ENCODE data around the gene EFCAB6. TPM values are rescaled to one million over a fixed set of nuclear protein-coding genes. Genes with fewer than 3 reads are reported as not detected.

EFCAB6 gene
- total and polyA plus RNA-seq, 2 of the 4 experiments (the other 2 are of a cell fraction) = 0.44 to 1.1 TPM

- Histone ChIP-seq H3K27me3 (ENCODE audit: control insufficient read depth, insufficient read depth, low read length) (peaks cover 2% of the 10 kb centered on the region; the same call in 1 of the 2 replicates), H3K9me3 (ENCODE audit: control insufficient read depth, insufficient read depth, low read length) (no peaks in the 10 kb centered on the region), H3K23ac (ENCODE audit: low read depth, low read length) (no peak overlapping the region), H3K14ac (replicated peaks; ENCODE audit: low read depth, low read length) (no peak overlapping the region), H3K56ac (ENCODE audit: extremely low read depth, insufficient read depth, low read length) (no peak overlapping the region), H3K9ac (ENCODE audit: low read depth, low read length) (no peak overlapping the region), H4K91ac (ENCODE audit: insufficient read depth, low read depth, low read length) (no peak overlapping the region), H3K4me1 (ENCODE audit: control insufficient read depth, insufficient read depth, low read length) (no peaks in the 10 kb centered on the region), H3K36me3 (ENCODE audit: control insufficient read depth, insufficient read depth, low read length) (no peaks in the 10 kb centered on the region), H3K79me1 (ENCODE audit: low read depth in 1 of 2, low read length in 2 of 2) (no peaks in the 10 kb centered on the region), H2AK5ac (ENCODE audit: low read depth, low read length) (no peak overlapping the region), H3K18ac (ENCODE audit: low read depth, low read length) (no peak overlapping the region), H2BK120ac (ENCODE audit: low read depth, low read length) (no peak overlapping the region), H3K27ac (ENCODE audit: insufficient read depth, low read length) (no peak overlapping the region), H4K8ac (ENCODE audit: low read depth in 2 of 2, low read length in 2 of 2) (no peak overlapping the region), H4K5ac (ENCODE audit: low read depth, low read length) (no peak overlapping the region), H3K4me3 (ENCODE audit: insufficient read depth, low read depth, low read length) (no peak overlapping the region), H2BK15ac (ENCODE audit: low read depth, low read length) (no peak overlapping the region), H3K4ac (ENCODE audit: low read depth, low read length) (no peak overlapping the region), H2BK20ac (ENCODE audit: low read depth, low read length) (no peak overlapping the region), H3K9me1 (ENCODE audit: insufficient read depth, low read length) (no peaks in the 10 kb centered on the region), H2BK5ac (ENCODE audit: low read depth, low read length, poor library complexity, severe bottlenecking) (no peak overlapping the region), H3K4me2 (ENCODE audit: low read depth, low read length) (no peak overlapping the region), H2AFZ (replicated peaks; ENCODE audit: low read length, poor library complexity) (no peak overlapping the region), H2AK9ac (replicated peaks; ENCODE audit: low read depth, low read length, poor library complexity) (no peak overlapping the region), H4K20me1 (ENCODE audit: insufficient read depth, low read length) (no peaks in the 10 kb centered on the region)
- in situ Hi-C loops (cut with MboI; ENCODE audit: low sequenced_read_pairs) = no loop called here
- DNase-seq (no peak), ATAC-seq (ENCODE audit: low read depth) (no peak)
- POLR2A ChIA-PET (ENCODE audit: unreplicated experiment) = no interaction called here
- dilution Hi-C loops (cut with HindIII; ENCODE audit: low sequenced_read_pairs, unreplicated experiment) = no loop called here
- TF ChIP-seq RCOR1 (IDR thresholded peaks at IDR 0.05; ENCODE audit: insufficient replicate concordance, low read length) (no peak), USF2 (IDR thresholded peaks at IDR 0.05; ENCODE audit: low read depth, low read length) (no peak), FOS (IDR thresholded peaks at IDR 0.05; ENCODE audit: low read depth, low read length) (no peak), BHLHE40 (IDR thresholded peaks at IDR 0.05; ENCODE audit: low read depth, low read length) (no peak), CEBPB (IDR thresholded peaks at IDR 0.05; ENCODE audit: low read depth, low read length) (no peak), CTCF (conservative IDR thresholded peaks at IDR 0.05; ENCODE audit: low read depth, low read length) (no peak), RAD21 (IDR thresholded peaks at IDR 0.05; ENCODE audit: low read length) (no peak), RFX5 (IDR thresholded peaks at IDR 0.05; ENCODE audit: low read depth, low read length) (no peak), SMC3 (IDR thresholded peaks at IDR 0.05; ENCODE audit: low read depth, low read length) (no peak), MXI1 (IDR thresholded peaks at IDR 0.05; ENCODE audit: borderline replicate concordance, low read depth, low read length) (no peak), POLR2A (IDR thresholded peaks at IDR 0.05; ENCODE audit: low read depth, low read length) (no peak), MAZ (IDR thresholded peaks at IDR 0.05; ENCODE audit: borderline replicate concordance, low read depth, low read length) (no peak), CHD1 (IDR thresholded peaks at IDR 0.05; ENCODE audit: low read depth, low read length) (no peak), MAFK (IDR thresholded peaks at IDR 0.05; ENCODE audit: low read depth, low read length) (no peak), ELK1 (IDR thresholded peaks at IDR 0.05; ENCODE audit: borderline replicate concordance, low read depth, low read length) (no peak), NFE2L2 (IDR thresholded peaks at IDR 0.05; ENCODE audit: low read depth, low read length) (no peak)
- no TSS peak for BruUV-seq (replicated peaks)
- intact Hi-C loops (cut with micrococcal nuclease) = no loop called here
- CTCF ChIA-PET = no interaction called here
- 68% methylated on average over 10 of the region's 20 CpGs; no CpG with 5 or more reads in 1 of the 2 experiments for WGBS, 2 experiments (ENCODE audit: extremely low coverage in 2 of 2, insufficient read length in 1 of 2)
These were observed 326.5 kb downstream of the EFCAB6 start for GRCh38 chr22:43485502-43486089.
